LNCAP (cell line): ENCODE measurements around the gene HABP2.

ENCODE experiments used
- TF ChIP-seq, protein P1 (sequence below): fragments of 450-650 bp; IDR thresholded peaks from 2 replicates; pipeline ENCODE4 v1.5.1; 2017; ENCODE audit warnings: mild to moderate bottlenecking

HABP2 gene

GRCh38 chr10:113589201-113589770 lies 36.4 kb downstream of the HABP2 start:
- TF ChIP-seq, protein P1, sequence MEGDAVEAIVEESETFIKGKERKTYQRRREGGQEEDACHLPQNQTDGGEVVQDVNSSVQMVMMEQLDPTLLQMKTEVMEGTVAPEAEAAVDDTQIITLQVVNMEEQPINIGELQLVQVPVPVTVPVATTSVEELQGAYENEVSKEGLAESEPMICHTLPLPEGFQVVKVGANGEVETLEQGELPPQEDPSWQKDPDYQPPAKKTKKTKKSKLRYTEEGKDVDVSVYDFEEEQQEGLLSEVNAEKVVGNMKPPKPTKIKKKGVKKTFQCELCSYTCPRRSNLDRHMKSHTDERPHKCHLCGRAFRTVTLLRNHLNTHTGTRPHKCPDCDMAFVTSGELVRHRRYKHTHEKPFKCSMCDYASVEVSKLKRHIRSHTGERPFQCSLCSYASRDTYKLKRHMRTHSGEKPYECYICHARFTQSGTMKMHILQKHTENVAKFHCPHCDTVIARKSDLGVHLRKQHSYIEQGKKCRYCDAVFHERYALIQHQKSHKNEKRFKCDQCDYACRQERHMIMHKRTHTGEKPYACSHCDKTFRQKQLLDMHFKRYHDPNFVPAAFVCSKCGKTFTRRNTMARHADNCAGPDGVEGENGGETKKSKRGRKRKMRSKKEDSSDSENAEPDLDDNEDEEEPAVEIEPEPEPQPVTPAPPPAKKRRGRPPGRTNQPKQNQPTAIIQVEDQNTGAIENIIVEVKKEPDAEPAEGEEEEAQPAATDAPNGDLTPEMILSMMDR: no peak

DNA sequence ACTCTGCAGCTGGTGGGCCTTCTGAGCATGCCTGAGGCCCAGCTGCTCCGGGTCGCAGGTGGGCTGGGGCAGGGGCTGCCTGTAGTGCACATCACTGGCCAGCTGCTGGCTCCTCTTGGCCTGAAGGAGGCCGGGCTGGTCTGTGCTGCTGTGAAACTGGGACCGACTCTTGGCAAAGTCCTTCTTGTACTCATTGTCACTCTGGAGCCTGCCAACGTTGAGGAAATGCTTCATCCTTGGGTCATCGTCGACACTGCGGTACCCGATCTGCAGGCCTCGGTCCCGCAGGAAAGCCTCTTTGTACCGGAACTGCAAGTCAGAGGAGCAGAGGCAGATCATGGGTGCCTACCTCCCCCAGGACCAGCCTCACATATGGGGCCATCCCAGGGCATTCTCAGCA lies 37.7 kb downstream of the HABP2 start:
- TF ChIP-seq, protein P1: no peak

DNA sequence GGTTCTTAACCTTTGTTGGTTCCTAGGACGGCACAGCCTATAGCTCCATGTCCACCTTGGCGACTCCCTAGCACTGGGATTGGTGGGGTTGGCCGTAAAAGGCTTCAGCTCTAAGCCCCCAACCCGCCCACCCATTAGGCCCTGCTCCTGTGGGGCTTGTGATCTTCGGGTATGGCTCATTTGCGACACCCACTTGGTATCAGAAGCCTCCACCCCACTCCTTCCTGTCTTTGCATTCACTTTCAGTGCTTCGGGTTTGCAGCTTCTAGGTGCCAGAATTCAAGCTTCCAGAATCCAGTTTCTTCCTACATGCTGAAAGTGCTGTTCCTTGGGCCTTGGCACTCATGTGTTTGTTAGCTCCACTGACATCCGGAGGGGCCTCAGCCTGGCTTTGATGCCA lies 39.5 kb downstream of the HABP2 start:
- TF ChIP-seq, protein P1: no peak

- TF ChIP-seq, protein P1: no peak
Measured at GRCh38 chr10:113594652-113595051, 41.8 kb downstream of the HABP2 start.

GRCh38 chr10:113600569-113600968 lies 47.7 kb downstream of the HABP2 start:
- TF ChIP-seq, protein P1: no peak

GRCh38 chr10:113603057-113603777 lies 50.4 kb downstream of the HABP2 start:
- TF ChIP-seq, protein P1: no peak

DNA sequence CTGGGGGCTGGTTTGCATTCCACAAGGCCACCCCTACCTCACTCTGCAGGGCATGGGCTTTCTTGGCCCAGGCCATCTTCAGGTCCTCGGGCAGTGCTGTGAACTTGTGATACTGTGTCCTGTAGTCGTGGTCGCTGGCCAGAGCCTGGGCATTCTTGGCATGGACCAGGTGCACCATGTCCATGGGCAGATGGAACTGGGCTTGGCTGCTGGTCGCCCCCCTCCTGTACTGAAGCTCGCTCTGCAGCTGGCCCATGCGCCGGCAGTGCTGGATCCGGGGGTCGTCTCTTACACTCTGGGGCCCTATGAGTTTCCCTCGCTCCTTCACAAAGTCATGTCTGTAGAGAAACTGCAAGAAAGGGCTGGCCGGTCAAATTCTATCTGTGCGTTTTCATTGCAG lies 51.7 kb downstream of the HABP2 start:
- TF ChIP-seq, protein P1: no peak
